Stimulated activated CD8-positive, alpha-beta memory T cell treated with anti-CD3 and anti-CD28 coated beads, Interleukin-12 subunit alpha, Interleukin-12 subunit beta, amount 100 ng/mL, for 24 hours (primary cell): ENCODE results near the gene GUCY1A2.

Source experiments
- DNase-seq: peaks from one replicate; pipeline ENCODE4 v3.0.0-alpha.2; 2020; ENCODE audit errors: extremely low read depth

The GUCY1A2 gene

DNA sequence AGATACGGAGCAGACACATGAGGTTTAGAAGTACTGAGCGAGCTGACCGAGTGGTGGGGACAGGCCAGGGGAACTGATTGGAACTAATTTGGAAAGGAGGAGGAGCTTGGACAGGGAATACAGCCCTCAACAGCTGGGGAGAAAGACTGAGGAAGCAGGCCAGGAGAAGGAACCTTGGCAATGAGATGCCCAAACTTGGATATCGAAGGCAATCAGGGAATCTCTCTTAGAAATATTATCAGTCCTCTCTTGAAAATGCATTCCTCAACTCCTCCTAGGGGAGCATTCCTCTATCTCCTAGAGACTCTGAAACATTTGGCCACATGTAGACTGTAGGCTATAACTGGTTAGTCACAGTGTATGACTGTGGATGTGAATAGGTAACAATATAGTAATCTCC lies 284.6 kb downstream of the GUCY1A2 start:
- DNase-seq = no peak

GRCh38 chr11:106728859-106729258 lies 289.4 kb downstream of the GUCY1A2 start:
- no peak for DNase-seq

- DNase-seq = no peak
Measured at GRCh38 chr11:106728379-106728778, 289.9 kb downstream of the GUCY1A2 start.

DNA sequence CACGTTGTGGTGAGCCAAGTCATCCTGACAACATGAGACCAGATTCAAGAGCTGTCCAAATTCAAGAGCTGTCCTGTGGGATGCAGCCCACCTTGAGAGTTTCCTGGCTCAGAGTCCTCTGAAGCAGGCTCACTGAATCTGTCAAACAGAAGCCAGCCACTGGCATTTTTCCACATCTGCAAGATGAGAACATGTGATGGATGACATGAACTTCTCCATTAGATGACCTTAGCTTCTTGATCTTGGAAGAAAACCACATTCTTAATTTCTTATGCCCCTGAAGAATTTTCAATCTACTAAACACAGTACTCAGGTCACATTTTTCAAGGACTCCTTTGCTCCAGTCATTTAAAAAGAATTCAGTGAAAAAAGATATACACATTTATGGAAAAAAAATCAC lies 291.0 kb downstream of the GUCY1A2 start:
- DNase-seq = no peak

- no peak for DNase-seq
Measured at GRCh38 chr11:106724293-106724892, 293.9 kb downstream of the GUCY1A2 start.

- no peak for DNase-seq
Measured at GRCh38 chr11:106723071-106723470, 295.2 kb downstream of the GUCY1A2 start.

- no peak for DNase-seq
Measured at GRCh38 chr11:106717222-106717621, 301.1 kb downstream of the GUCY1A2 start.

DNA sequence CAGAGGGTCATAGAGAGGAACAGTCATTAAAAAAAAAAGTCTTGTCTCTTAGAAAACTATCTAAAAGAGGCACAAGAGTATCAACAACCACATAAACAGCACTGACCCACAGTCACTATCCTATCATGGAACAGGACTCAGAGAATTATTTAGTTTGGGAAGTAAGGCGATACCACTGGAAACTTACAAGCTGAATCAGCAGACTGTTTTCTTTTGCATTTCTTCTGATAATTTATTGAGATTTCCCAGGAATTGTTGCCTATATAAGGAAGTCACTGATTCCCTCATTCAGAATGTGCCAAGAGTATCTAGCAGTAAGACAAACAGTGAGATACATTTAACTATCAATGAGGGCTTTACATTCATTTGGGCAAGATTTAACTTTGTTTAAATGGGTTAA lies 304.1 kb downstream of the GUCY1A2 start:
- DNase-seq = no peak

GRCh38 chr11:106708348-106708747 lies 309.9 kb downstream of the GUCY1A2 start:
- no peak for DNase-seq

- no peak for DNase-seq
Measured at GRCh38 chr11:106706355-106706754, 311.9 kb downstream of the GUCY1A2 start.

DNA sequence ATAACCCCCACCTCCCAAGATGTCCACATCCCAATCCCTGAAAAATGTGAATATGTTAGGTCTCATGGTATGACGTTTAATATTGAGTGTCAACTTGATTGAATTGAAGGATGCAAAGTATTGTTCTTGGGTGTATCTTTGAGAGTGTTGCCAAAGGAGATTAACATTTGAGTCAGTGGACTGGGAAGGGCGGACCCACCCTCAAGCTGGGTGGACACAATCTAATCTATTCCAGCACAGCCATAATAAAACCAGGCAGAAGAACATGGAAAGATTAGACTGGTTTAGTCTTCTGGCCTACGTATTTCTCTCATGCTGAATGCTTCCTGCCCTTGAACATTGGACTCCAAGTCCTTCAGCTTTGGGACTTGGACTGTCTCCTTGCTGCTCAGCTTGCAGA lies 315.5 kb downstream of the GUCY1A2 start:
- no peak for DNase-seq

DNA sequence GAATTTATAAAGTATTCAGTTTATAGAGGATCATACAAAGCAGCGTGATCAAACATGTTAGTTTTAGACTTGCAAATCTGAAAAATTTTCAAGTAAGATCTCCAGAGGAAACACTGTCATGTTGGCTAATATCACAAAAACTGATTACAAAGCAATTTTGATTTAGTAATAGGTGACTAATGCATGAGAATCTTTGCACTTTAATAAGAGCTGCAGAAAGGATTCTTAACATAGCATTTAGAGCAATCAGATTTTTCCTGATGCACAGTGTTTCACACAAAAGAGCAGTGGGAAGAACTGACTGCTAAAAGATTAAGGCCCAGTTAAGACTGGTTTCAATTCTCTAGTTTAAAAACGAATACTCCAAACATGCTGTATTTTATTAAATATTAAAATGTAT lies 321.2 kb downstream of the GUCY1A2 start:
- no peak for DNase-seq

- no peak for DNase-seq
Measured at GRCh38 chr11:106695506-106695905, 322.8 kb downstream of the GUCY1A2 start.

- DNase-seq = no peak
Measured at GRCh38 chr11:106694501-106694900, 323.8 kb downstream of the GUCY1A2 start.

DNA sequence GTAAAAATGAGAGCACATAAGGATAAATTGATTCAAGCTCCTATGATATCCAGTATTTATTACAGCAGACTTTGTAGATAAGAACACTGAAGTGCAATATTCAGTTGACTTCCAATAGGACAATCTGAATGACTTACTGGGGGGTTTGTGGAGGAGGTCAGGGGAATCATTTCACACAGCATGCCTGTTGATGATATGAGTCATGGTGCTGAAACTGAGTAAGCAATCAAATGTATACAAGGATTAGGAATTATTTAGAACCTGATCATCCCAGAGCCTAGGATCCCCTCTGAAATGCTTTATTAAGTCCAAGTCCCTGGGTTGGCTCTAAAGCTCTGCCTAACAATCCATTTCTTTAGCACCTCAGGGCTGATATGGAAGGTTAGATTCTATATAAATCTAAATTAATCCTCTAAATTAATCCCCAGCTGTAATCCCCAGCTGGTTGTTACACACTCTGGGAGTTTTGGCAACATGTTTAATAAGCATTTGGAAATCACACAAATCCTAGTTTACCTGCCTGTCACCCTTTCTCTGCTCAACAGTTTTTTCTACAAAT lies 326.4 kb downstream of the GUCY1A2 start:
- no peak for DNase-seq

GRCh38 chr11:106690923-106691322 lies 327.4 kb downstream of the GUCY1A2 start:
- no peak for DNase-seq

GRCh38 chr11:106684944-106685343 lies 333.3 kb downstream of the GUCY1A2 start:
- no peak for DNase-seq

GRCh38 chr11:106683435-106683834 lies 334.8 kb downstream of the GUCY1A2 start:
- DNase-seq = no peak

DNA sequence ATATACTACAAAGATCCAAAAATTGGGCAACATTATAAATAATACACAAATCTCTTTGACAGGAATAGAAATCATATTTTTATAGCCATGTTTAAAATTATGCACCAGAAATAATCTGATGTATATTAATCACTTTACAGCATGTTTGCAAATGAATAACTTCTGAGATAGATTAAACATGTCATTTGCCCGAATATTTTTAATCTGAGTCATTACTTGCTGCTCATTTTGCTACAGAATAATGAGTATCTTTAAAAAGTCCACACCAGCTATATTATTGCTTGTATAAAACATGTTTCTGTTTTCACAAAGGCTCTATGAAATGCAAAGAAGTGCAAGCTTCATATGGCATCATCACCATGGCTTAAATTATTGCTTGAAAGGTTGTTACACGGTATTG lies 336.8 kb downstream of the GUCY1A2 start:
- DNase-seq = no peak

DNA sequence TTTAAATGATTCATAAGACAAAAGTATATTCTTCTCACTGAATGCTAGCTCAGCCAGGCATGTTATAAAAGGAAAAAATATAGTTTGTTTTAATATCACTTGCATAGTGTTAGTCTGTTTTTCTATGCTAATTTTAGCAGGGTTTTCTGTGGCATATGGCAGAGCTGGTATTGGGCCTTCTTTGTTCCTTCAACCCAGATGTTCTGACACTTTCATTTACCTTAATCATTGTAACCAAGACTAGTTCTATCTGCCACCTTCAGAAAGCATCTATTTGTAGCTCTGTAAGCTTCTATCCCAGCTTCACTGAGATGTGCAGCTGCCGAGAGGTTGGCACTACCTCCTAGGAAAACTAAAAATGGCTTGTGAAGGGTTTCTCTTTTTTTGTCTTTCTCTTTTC lies 338.7 kb downstream of the GUCY1A2 start:
- no peak for DNase-seq

DNA sequence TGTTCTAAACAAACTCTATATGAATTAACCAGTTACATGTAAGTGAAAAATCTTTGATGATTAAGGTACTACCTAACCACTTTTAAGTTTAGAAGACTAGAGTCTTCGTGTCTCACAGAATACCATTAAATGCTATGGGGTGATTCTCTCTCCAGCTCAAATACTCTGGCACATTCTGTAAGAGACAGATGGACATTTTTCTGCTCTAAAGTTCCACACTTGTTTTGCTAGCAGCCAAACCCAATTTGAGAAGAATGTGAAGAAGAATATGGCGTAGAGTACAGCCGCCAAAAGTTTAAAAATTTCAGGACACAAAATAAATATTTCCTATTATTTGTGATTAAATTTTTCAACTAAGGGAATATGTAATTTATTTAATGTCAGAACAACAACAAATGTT lies 339.1 kb downstream of the GUCY1A2 start:
- DNase-seq = no peak

DNA sequence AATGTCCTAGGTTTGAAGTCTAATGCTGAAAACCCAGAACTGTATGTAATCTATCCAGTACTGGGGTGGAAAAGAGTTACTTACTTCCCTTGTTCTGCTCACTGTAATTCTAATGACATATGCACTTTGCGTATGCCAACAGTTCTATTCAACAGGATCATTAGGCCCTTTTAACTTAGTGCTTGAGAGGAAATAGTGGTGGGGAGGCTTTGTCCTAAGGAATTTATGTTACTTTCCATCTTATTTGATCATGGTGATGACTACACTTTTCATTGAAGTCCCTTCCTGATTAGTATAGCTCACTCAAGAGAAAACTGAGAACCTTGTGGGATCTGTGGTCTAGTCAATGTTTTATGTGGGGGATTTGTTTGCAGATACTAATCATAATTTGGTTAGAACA lies 348.2 kb downstream of the GUCY1A2 start:
- no peak for DNase-seq

DNA sequence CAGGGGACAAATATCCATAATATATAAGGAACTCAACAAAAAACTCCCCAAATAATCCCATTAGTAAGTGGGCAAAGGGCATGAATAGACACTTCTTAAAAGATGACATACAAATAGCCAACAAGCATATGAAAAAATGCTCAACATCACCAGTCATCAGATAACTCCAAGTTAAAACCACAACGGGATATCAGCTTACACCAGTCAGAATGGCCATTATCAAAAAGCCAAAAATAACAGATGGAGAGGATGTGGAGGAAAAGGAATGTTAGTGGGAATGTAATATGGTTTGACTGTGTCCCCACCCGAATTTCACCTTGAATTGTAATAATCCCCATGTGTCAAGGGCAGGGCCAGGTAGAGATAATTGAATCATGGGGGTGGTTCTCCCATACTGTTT lies 350.1 kb downstream of the GUCY1A2 start:
- no peak for DNase-seq

- DNase-seq = no peak
Measured at GRCh38 chr11:106656646-106657045, 361.6 kb downstream of the GUCY1A2 start.
